Activated CD8-positive, alpha-beta T cell treated with anti-CD3 and anti-CD28 coated beads, Interleukin-2, amount 10 ng/mL, durations not matched to agents 7 days and 5 days (primary cell): Measurements from ENCODE around the gene AFG3L2. TPM values are rescaled to one million over a fixed set of nuclear protein-coding genes. Genes with fewer than 3 reads are reported as not detected.

Experiments used
- ATAC-seq: fragments of 150-1000 bp; cut with Tn5 transposase; one replicate; pipeline ENCODE4 v1.10.0; 2021; ENCODE audit warnings: moderate library complexity
- CTCF ChIA-PET: fragments of 350-600 bp; sonication (Branson Sonifier 250); formaldehyde crosslinking; loops from one replicate; lab custom pipeline; 2021; ENCODE audit warnings: antibody characterized with exemption; lab: Charles Lee
- POLR2A ChIA-PET: fragments of 350-600 bp; sonication (Branson Sonifier 250); formaldehyde crosslinking; loops from one replicate; lab custom pipeline; 2021; ENCODE audit warnings: antibody characterized with exemption; lab: Charles Lee
- DNase-seq: peaks from one replicate; pipeline ENCODE4 v3.0.0-alpha.2; 2020
- H3K27ac Mint-ChIP-seq: one replicate; pipeline ENCODE4 v1.8.0; 2021; ENCODE audit warnings: mild to moderate bottlenecking, mixed read lengths
- H3K27me3 Mint-ChIP-seq: one replicate; pipeline ENCODE4 v1.8.0; 2021; ENCODE audit warnings: low read depth, mixed read lengths
- H3K36me3 Mint-ChIP-seq: one replicate; pipeline ENCODE4 v1.8.0; 2021; ENCODE audit warnings: low read depth, mixed read lengths
- H3K4me1 Mint-ChIP-seq: one replicate; pipeline ENCODE4 v1.8.0; 2021; ENCODE audit warnings: low read depth, mixed read lengths
- H3K4me3 Mint-ChIP-seq: one replicate; pipeline ENCODE4 v1.8.0; 2021; ENCODE audit warnings: mild to moderate bottlenecking, mixed read lengths
- H3K9me3 Mint-ChIP-seq: one replicate; pipeline ENCODE4 v1.8.0; 2022; ENCODE audit warnings: mixed read lengths; ENCODE audit not compliant: insufficient read depth
- total RNA-seq, 2 experiments: library from RNA; stranded (reverse); gene quantifications; one replicate each; pipeline ENCODE4 v1.2.3, GENCODE V29; 2021

Gene AFG3L2
- total RNA-seq, 2 experiments from 2014 or later, result 40.6 to 44.3 TPM

- Mint-ChIP-seq H3K27ac (no peak overlapping the region), H3K4me1 (no peaks in the 10 kb centered on the region), H3K4me3 (no peak overlapping the region), H3K9me3 (no peaks in the 10 kb centered on the region), H3K36me3 (no peaks in the 10 kb centered on the region), H3K27me3 (peaks cover 6% of the 10 kb centered on the region)
- ChIA-PET POLR2A (no interaction called here), CTCF (no interaction called here)
- ATAC-seq (no peak), DNase-seq (no peak)
Measured at GRCh38 chr18:12296087-12296403, 81.0 kb downstream of the AFG3L2 start.

- DNase-seq (no peak), ATAC-seq (no peak)
- no peak overlapping the region for H3K27ac Mint-ChIP-seq
- H3K36me3 Mint-ChIP-seq, result no peaks in the 10 kb centered on the region
- POLR2A ChIA-PET, result no interaction called here
- H3K4me1 Mint-ChIP-seq, result no peaks in the 10 kb centered on the region
- peaks cover 4% of the 10 kb centered on the region for H3K27me3 Mint-ChIP-seq
- H3K4me3 Mint-ChIP-seq, result no peak overlapping the region
- H3K9me3 Mint-ChIP-seq, result no peaks in the 10 kb centered on the region
- CTCF ChIA-PET, result no interaction called here
Measured at GRCh38 chr18:12295389-12296086, 81.5 kb downstream of the AFG3L2 start.

- ChIA-PET CTCF (no interaction called here), POLR2A (no interaction called here)
Measured at GRCh38 chr18:12293831-12294230, 83.2 kb downstream of the AFG3L2 start.

GRCh38 chr18:12291690-12292089 lies 85.3 kb downstream of the AFG3L2 start:
- CTCF ChIA-PET, result no interaction called here
- Mint-ChIP-seq H3K4me3 (no peak overlapping the region), H3K9me3 (no peaks in the 10 kb centered on the region), H3K27me3 (peaks cover 27% of the 10 kb centered on the region), H3K27ac (no peak overlapping the region), H3K36me3 (no peaks in the 10 kb centered on the region), H3K4me1 (peaks cover 4% of the 10 kb centered on the region)
- no peak for DNase-seq
- POLR2A ChIA-PET, result no interaction called here
- no peak for ATAC-seq

More at GRCh38 chr18:12293831-12294230, 83.2 kb downstream of the AFG3L2 start:
- no peak overlapping the region for H3K4me3 Mint-ChIP-seq
- peaks cover 13% of the 10 kb centered on the region for H3K27me3 Mint-ChIP-seq
- H3K9me3 Mint-ChIP-seq, result no peaks in the 10 kb centered on the region
- H3K4me1 Mint-ChIP-seq, result no peaks in the 10 kb centered on the region
- no peaks in the 10 kb centered on the region for H3K36me3 Mint-ChIP-seq
- H3K27ac Mint-ChIP-seq, result no peak overlapping the region
- no peak for DNase-seq
- no peak for ATAC-seq

DNA sequence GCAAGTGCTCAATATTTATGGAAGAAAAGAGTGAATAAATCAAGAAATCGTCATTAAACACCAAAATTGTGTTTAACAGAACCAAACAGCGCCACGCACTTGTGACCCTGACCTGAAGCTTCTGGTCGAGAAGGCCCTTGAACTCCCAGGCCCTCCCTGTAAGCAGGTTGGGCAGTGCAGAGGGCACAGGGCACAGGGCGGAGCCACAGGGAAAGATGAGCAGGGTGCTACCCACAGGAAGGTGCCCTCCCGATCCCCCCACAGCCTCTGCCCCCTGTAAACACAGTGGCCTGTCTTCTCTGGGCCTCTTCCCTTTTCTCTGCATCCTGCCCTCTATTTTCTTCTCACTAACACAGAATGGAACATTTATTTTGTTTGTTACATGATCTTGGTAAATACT lies 85.9 kb downstream of the AFG3L2 start:
- DNase-seq (no peak), ATAC-seq (no peak)
- Mint-ChIP-seq H3K27ac (no peak overlapping the region), H3K27me3 (peaks cover 26% of the 10 kb centered on the region), H3K4me1 (peaks cover 4% of the 10 kb centered on the region), H3K4me3 (no peak overlapping the region), H3K9me3 (no peaks in the 10 kb centered on the region), H3K36me3 (no peaks in the 10 kb centered on the region)
- ChIA-PET CTCF (no interaction called here), POLR2A (no interaction called here)

DNA sequence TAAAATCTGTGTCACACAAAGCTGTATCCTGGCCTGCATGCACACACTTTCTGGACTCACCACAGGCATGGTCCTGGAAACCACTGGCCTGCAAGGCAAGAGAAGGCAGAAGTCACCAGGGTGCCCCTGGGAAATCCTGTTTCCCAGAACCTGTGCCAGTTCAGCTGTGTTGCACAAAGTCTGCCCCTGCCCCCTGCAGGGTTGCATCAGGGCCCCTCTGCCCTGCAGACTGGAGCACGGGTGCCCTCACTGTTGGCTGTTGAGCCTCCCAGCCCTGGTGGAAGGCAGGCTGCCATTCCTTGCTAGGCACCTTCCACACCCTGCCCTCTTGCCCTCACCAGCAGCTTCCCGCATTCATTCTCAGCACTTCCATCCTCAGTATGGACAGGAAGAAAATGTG lies 86.9 kb downstream of the AFG3L2 start:
- DNase-seq (no peak), ATAC-seq (no peak)
- POLR2A ChIA-PET, result no interaction called here
- Mint-ChIP-seq H3K4me3 (no peak overlapping the region), H3K36me3 (no peaks in the 10 kb centered on the region), H3K9me3 (no peaks in the 10 kb centered on the region), H3K4me1 (peaks cover 4% of the 10 kb centered on the region), H3K27me3 (peaks cover 28% of the 10 kb centered on the region), H3K27ac (no peak overlapping the region)
- CTCF ChIA-PET, result no interaction called here

GRCh38 chr18:12288403-12288755 lies 88.6 kb downstream of the AFG3L2 start:
- no peak for DNase-seq
- no peak for ATAC-seq
- ChIA-PET POLR2A (no interaction called here), CTCF (interaction anchor here (1.2 kb wide), 1 partner anchor 16 kb away, joined by 4 read pairs; no protein-coding TSS in a partner anchor)
- Mint-ChIP-seq H3K36me3 (no peaks in the 10 kb centered on the region), H3K27me3 (peaks cover 32% of the 10 kb centered on the region), H3K9me3 (no peaks in the 10 kb centered on the region), H3K27ac (no peak overlapping the region), H3K4me3 (no peak overlapping the region), H3K4me1 (peaks cover 4% of the 10 kb centered on the region)

GRCh38 chr18:12287684-12288402 lies 89.2 kb downstream of the AFG3L2 start:
- CTCF ChIA-PET, result interaction anchor here (1.2 to 2.2 kb wide), 2 partner anchors 15 to 16 kb away, joined by 4 to 17 read pairs; no protein-coding TSS in a partner anchor
- H3K36me3 Mint-ChIP-seq, result no peaks in the 10 kb centered on the region
- peaks cover 32% of the 10 kb centered on the region for H3K27me3 Mint-ChIP-seq
- ATAC-seq, result no peak
- H3K9me3 Mint-ChIP-seq, result no peaks in the 10 kb centered on the region
- H3K4me3 Mint-ChIP-seq, result no peak overlapping the region
- no peak overlapping the region for H3K27ac Mint-ChIP-seq
- H3K4me1 Mint-ChIP-seq, result peaks cover 4% of the 10 kb centered on the region
- POLR2A ChIA-PET, result no interaction called here
- DNase-seq, result no peak

DNA sequence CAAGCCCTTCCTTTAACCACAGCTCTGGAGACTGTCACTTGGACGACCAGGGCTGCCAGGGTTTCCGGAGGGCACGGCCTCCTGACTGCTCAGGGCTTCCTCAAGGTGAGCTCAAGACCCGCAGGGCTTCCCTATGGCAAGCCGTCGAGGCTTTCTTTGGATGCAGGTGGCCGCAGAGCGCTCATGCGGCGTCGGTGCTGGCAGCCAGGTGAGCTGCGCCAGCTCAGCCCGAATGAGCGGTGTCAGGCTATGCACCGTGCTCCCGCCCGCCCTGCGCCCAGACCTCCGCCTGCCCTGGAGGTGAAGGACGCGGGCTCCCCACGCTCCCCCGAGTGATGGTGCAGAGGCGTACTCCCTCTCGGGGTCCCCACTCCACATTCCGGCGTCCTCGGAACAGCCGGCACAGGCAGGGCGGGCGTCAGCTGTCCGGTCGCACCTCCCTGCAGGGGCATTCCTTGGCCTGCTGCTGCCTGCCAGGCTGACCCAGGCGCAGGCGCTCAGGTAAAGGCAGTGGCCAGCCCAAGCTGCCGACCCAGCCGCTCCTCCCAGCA lies 89.8 kb downstream of the AFG3L2 start:
- no peak for ATAC-seq
- Mint-ChIP-seq H3K9me3 (no peaks in the 10 kb centered on the region), H3K27me3 (peaks cover 32% of the 10 kb centered on the region), H3K27ac (no peak overlapping the region), H3K36me3 (no peaks in the 10 kb centered on the region), H3K4me1 (peaks cover 4% of the 10 kb centered on the region), H3K4me3 (no peak overlapping the region)
- POLR2A ChIA-PET, result no interaction called here
- CTCF ChIA-PET, result interaction anchor here (2.2 kb wide), 1 partner anchor 15 kb away, joined by 17 read pairs; no protein-coding TSS in a partner anchor
- DNase-seq, result no peak

DNA sequence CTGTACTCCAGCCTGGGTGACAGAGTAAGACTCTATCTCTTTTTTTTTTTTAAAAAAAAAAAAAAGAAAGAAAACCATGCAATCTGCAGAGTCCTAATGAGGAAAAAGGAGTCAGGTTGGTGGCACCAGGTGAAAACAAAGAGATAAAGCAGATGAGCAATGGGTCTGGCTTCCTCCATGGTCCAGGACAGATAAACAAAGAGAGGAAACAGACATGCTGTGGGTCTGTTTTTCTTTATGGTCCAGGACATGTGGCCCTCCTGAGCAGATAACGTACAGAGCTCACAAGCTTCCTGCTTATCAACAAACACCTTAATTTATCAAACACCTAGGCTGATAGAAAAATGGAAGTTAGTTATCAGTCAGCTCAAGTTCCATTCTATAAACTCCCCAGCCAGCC lies 93.4 kb downstream of the AFG3L2 start:
- DNase-seq (no peak), ATAC-seq (no peak)
- ChIA-PET POLR2A (no interaction called here), CTCF (interaction anchor here (0.7 to 3.5 kb wide), 3 partner anchors 11 to 47 kb away, joined by 3 to 15 read pairs (median 3); no protein-coding TSS in a partner anchor)
- Mint-ChIP-seq H3K9me3 (no peaks in the 10 kb centered on the region), H3K27me3 (peaks cover 21% of the 10 kb centered on the region), H3K4me3 (no peak overlapping the region), H3K27ac (no peak overlapping the region), H3K4me1 (peaks cover 4% of the 10 kb centered on the region), H3K36me3 (no peaks in the 10 kb centered on the region)

DNA sequence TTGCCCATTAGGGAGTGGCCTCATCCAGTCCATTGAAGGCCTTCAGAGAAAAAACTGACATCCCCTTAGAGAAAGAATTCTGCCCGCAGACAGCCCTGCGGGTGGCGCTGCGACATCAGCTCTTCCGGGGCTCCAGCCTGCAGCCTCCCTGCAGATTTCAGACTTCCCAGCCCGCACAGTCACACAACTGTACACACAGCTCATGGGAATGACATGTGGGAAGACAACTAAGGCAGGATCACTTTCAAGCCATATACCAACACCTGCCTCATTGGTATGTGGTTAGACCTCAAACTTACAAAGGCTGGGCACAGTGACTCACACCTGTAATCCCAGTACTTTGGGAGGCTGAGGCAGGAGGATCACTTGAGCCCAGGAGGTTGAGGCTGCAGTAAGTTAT lies 93.8 kb downstream of the AFG3L2 start:
- H3K4me1 Mint-ChIP-seq, result peaks cover 5% of the 10 kb centered on the region
- peaks cover 18% of the 10 kb centered on the region for H3K27me3 Mint-ChIP-seq
- no peaks in the 10 kb centered on the region for H3K36me3 Mint-ChIP-seq
- H3K9me3 Mint-ChIP-seq, result no peaks in the 10 kb centered on the region
- DNase-seq (no peak), ATAC-seq (no peak)
- no peak overlapping the region for H3K4me3 Mint-ChIP-seq
- no peak overlapping the region for H3K27ac Mint-ChIP-seq
- POLR2A ChIA-PET, result no interaction called here
- CTCF ChIA-PET, result interaction anchor here (3.5 kb wide), 1 partner anchor 11 kb away, joined by 15 read pairs; no protein-coding TSS in a partner anchor

GRCh38 chr18:12282442-12283039 lies 94.5 kb downstream of the AFG3L2 start:
- peaks cover 12% of the 10 kb centered on the region for H3K27me3 Mint-ChIP-seq
- H3K27ac Mint-ChIP-seq, result no peak overlapping the region
- DNase-seq (no peak), ATAC-seq (no peak)
- ChIA-PET CTCF (interaction anchor here (0.8 to 3.5 kb wide), 2 partner anchors 10 to 46 kb away, joined by 3 to 15 read pairs; no protein-coding TSS in a partner anchor), POLR2A (no interaction called here)
- no peak overlapping the region for H3K4me3 Mint-ChIP-seq
- H3K4me1 Mint-ChIP-seq, result peaks cover 2% of the 10 kb centered on the region
- H3K9me3 Mint-ChIP-seq, result no peaks in the 10 kb centered on the region
- H3K36me3 Mint-ChIP-seq, result no peaks in the 10 kb centered on the region
